AG10803 (cell line): ENCODE data around the gene NAA15.
A peak's percentile ranks its signal among the peaks of the same experiment; 100 is the strongest.
"Not testable (repeated sequence)": the region's sequence is repeated elsewhere in the genome, so short reads cannot be mapped to it uniquely, and the experiment has no call there.

ENCODE experiments used
- DNase-seq: peaks from one replicate; pipeline ENCODE4 v3.0.0; 2010; ENCODE audit warnings: low read depth
- H3K4me3 ChIP-seq: 2 replicates; pipeline ENCODE4 v1.5.1; 2011; ENCODE audit warnings: mild to moderate bottlenecking, low read length, control low read depth
- TF ChIP-seq, protein P1 (sequence below): conservative IDR thresholded peaks from 2 replicates; pipeline ENCODE4 v1.5.1; 2011; ENCODE audit warnings: mild to moderate bottlenecking, low read length, control low read depth, inconsistent platforms

NAA15 gene

DNA sequence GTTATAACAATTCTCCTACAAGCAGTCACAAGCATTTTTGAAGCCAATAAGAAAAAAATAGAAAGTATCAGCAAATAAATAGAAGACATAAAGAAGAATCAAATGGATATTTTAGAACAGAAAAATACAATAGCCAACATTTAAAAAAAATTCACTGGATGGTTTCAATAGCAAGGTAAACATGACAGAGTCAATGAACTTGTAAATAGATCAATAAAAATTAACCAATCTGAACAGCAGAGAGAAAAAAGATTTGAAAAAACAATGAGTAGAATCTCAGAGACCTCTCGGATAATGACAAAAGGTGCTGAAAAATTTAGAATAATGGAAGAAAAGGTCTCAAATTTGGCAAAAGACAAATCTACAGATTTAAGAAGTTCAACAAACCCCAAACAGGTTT is 119.3 kb downstream of the NAA15 start:
- H3K4me3 ChIP-seq = no peak overlapping the region
- TF ChIP-seq, protein P1, sequence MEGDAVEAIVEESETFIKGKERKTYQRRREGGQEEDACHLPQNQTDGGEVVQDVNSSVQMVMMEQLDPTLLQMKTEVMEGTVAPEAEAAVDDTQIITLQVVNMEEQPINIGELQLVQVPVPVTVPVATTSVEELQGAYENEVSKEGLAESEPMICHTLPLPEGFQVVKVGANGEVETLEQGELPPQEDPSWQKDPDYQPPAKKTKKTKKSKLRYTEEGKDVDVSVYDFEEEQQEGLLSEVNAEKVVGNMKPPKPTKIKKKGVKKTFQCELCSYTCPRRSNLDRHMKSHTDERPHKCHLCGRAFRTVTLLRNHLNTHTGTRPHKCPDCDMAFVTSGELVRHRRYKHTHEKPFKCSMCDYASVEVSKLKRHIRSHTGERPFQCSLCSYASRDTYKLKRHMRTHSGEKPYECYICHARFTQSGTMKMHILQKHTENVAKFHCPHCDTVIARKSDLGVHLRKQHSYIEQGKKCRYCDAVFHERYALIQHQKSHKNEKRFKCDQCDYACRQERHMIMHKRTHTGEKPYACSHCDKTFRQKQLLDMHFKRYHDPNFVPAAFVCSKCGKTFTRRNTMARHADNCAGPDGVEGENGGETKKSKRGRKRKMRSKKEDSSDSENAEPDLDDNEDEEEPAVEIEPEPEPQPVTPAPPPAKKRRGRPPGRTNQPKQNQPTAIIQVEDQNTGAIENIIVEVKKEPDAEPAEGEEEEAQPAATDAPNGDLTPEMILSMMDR = no peak
- DNase-seq = no peak

DNA sequence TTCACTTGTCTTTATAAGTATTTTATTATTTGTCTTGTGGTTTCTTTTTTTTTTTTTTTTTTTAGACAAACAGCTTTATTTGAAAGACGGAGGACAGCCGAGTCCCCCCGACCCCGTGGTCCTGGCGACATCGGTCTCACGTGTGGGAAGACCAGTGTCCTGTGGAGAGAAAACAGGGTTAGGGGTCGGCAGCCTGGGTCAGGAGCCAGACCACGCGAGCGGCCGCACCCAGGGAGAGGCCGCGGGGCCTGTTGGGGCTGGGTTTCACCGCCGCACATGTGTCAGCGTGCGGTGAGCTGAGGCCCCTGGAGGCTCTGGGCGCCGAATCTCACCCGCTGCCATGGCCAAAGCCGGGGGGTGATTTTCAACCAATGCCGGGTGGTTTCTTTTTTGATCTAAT is 134.8 kb downstream of the NAA15 start:
- TF ChIP-seq, protein P1 = no peak
- H3K4me3 ChIP-seq = no peak overlapping the region
- no peak for DNase-seq

DNA sequence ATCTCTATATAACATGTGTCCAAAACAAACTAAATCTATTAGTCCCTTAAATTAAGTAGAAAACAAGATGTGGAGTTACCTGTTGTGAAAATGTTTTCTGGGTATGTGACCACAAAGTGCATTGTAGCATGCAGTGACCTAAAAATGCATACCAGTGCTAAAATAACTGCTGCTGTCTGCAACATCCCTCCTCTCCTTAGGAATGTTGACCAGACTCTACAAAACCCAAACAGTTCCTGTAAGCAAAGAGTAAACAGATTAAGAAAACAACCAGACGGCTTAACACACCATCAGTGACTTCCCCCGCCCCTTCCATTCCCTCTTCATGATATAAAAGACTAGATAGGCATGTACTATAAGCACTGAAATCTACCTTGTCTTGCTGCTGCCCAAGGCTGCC is 136.8 kb downstream of the NAA15 start:
- DNase-seq = no peak
- H3K4me3 ChIP-seq = no peak overlapping the region
- TF ChIP-seq, protein P1 = no peak

DNA sequence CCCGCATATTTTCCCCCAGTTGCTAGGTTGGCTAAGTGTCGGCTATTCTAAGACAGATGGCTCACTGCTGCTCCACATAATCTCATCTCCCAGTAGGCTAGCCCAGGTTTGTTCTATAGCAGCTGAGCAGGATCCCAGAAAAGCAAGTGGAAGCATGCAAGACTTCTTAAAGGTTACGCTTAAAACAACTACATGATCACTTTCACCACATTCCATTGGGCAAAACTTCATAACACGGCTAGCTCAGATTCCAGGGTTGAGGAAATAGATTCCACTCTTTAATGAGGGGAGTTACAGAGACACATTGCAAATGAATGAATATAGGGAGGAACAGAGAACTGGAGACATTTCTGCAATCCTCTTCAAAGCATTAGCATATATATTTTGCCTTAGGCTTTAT is 139.7 kb downstream of the NAA15 start:
- no peak overlapping the region for H3K4me3 ChIP-seq
- peak; percentile 18 for DNase-seq
- TF ChIP-seq, protein P1 = no peak

DNA sequence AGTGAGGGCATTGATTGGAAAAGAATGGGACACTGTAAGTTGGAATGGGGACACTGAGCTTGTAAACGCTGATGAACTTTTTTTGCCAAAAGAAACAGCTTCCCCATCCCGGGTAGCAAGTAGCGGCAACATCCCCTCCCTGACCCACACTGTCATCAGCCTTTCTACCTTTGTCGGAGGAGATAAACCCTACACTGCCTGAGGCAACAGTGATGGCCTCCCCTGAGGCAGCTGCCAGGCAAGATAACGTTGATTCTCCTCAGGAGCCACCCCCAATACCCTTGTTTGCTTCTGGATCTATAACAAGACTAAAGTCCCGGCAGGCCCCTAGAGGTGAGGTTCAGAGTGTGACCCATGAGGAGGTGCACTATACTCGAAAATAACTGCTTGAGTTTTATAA is 142.4 kb downstream of the NAA15 start:
- no peak overlapping the region for H3K4me3 ChIP-seq
- TF ChIP-seq, protein P1 = no peak
- no peak for DNase-seq

DNA sequence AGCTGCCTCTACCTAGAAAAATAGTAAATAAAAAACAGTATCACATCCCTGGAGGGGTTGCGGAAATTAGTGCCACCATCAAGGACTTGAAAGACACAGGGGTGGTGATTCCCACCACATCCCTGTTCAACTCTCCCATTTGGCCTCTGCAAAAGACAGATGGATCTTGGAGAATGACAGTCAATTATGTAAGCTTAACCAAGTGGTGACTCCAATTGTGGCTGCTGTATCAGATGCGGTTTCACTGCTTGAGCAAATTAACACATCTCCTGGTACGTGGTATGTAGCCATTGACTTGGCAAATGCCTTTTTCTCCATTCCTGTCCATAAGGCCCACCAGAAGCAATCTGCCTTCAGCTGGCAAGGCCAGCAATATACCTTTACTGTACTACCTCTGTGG is 143.6 kb downstream of the NAA15 start:
- not testable (repeated sequence) for H3K4me3 ChIP-seq, DNase-seq

DNA sequence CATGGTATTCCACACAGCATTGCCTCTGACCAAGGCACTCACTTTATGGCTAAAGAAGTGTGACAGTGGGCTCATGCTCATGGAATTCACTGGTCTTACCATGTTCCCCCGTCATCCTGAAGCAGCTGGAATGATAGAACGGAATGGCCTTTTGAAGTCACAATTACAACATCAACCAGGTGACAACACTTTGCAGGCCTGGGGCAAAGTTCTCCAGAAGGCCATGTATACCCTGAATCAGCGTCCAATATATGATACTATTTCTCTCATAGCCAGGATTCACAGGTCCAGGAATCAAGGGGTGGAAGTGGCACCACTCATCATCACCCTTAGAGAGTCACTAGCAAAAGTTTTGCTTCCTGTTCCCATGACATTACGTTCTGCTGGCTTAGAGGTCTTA is 145.8 kb downstream of the NAA15 start:
- DNase-seq, H3K4me3 ChIP-seq: not testable (repeated sequence)

DNA sequence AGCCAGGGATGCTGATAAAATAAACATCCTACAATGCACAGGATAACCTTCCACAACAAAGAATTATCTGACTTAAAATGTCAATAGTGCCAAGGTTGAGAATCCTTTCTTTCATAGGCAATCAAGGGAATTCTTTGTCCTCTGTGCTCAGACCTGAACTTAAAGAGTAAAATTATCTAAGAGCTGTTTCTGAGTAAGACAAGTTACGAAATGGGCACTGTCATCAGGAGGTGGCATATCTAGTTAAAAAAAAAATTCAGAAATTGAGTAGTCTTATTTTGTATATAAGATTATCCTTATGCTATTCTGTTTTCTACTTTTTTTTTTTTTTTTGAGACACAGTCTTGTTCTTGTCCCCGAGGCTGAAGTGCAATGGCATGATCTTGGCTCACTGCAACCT is 149.3 kb downstream of the NAA15 start:
- TF ChIP-seq, protein P1 = no peak
- no peak for DNase-seq
- H3K4me3 ChIP-seq = no peak overlapping the region
